Measurements from ENCODE around the gene APCDD1L.

Gene APCDD1L

DNA sequence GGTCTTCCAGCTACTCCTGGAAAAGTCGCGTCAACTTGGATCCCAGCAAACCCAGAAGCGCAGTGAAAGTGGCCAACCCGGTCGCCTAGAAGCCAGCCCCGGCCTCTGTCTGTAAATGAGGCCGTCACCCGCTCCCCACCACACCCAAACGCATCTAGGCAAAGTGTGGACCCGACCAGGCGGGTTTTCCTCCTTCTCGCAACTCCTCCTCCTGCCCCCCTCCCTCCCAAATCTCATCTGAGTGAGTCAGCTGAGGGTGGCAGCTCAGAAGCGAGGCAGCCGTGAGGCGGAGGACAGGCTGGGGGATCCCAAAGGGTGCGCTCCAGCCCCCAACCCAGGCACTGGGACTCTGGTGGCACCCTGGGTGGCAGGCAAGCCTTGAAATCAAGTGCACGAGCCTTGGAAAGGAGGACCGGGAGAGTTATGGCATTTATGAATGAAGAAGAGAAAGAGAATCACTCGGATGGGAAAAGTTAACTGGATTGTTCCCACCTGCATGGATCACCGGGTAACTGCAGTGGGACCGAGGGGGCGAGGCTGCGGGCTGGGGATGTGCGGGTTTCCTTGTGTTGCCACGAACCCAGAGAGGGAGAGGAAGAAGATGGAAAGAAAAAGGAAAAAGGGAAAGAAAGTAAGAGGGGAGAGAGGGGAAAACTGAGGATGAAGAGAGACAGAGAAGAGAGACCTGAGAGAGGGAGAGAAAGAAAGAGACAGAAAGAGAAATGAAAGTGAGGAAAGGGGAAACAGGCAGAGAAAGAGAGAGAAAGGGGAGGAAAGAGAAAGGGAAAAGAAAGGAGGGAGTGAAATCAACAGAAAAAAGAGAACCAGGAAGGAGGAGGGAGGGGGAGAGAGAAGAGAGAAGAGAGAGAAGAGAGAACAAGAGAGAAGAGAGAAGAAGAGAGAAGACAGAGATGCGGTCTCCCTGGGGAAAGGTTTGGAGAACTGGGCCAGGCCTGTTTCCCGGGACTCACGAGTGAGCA is at the start of gene APCDD1L:
APCDD1L (minus strand) TSS at position 167 of the 980 bp plus-strand sequence. CDS start 692 bp downstream, outside the sequence.
- DNase-seq (ENCODE audit: low read depth in 2 of 2): no peak

DNA sequence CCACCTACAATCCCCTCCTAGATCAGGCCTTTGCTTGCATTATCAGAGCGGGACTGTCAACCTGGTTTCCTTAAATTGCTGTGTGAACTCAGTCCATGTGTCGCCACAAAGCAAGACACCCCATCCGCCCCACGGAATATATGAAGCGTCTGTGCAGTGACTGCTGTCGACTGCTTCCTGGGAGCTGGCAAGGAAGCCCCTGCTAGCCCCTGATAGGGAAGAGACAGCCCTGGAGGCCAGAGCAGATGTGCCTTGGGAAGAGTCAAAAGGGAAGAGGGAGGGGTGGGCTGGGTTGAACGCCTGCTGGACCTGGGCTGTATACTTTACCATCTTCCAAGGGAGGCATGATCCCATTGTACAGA is 44.1 kb upstream of the APCDD1L start:
- no peak for DNase-seq (ENCODE audit: low read depth in 2 of 2)

DNA sequence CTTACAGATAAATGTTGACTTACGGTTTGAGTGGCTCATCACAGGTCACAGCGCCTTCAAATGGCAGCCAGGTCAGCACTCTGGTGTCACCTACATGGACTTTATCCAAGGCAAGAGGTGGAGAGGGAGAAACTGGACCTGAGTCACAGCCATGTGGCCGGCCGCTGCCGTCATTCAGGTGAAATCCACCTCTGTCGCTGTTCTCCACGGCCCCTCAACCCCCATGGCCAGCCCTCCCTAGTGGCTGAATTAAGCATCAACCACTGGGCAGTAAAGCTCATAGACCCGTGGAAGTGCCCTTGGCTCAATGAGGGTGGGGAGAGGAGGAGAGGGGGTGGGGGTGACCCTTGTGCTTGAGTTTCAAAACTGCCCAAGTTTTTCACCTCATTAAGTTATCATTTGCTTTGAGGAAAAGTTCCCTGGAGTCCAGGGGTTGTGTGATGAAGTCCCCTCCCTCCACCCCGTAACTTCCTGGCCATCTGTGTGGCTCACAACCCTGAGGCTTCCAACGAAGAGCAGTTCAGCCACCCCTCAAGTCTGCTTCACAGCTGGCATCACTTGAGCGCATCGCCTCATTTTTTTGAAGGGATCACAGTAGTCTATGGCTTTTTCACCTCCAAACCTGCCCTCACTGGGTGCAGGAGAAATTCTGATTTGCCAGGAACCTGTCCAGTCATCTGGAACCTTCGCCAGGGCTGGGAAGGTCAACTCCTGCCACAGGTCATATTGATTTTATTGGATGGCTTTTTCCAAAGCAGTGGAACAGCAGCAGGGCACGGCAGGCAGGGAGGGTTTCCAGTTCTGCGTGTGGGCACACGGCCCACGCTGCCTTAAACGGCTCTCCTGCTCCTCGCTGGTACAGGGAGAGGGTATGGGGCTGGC is 43.5 kb upstream of the APCDD1L start:
- no peak for DNase-seq (ENCODE audit: low read depth in 2 of 2)

DNA sequence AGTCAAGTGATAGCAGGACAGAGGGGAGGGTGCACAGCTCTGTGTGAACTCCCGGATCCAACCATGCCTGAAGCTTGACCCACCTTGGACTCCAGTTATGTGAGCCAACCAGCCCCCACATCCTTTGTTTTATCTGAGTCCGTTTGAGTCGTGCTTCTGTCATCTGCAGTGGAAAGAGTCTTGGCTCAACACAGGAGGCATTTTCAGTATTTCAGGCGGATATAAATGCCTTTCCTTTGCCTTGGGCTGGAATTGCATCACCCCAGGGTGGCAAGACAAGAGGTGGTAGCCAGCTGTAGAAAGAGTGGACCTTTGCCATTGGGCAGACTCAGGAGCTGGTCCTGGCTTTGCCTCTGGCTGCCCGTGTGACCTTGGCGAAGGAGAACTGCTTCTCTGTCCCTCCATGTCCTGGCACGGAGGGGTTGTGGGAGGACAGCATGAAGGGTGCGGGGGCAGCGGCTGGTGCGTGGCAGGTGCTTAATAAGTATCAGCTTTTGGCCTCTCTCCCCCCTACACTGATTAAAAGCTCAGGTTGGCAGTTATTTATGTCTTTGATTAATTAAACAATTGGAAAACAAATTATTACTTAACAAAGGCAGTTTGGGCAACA is 42.6 kb upstream of the APCDD1L start:
- DNase-seq (ENCODE audit: low read depth in 2 of 2): no peak

DNA sequence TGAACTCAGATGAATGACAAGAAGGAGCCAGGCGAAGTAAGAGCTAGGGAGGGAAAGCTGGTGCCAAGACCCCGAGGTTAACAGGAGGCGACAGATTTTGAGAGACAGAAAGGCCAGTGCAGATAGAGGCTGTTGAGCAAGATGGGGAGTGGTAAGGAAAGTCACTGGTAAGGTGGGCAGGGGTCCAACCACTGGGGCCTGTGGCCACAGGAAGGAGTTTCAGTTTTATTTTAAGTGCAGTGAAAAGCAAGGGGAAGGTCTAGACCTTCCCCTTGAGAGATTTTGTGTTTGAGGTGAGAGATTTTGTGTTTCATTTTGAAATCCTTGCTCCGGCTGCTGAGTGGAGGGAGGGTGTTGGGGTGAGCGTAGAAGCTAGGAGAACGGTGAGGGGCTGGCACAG is 41.8 kb upstream of the APCDD1L start:
- DNase-seq (ENCODE audit: low read depth in 2 of 2): no peak

DNA sequence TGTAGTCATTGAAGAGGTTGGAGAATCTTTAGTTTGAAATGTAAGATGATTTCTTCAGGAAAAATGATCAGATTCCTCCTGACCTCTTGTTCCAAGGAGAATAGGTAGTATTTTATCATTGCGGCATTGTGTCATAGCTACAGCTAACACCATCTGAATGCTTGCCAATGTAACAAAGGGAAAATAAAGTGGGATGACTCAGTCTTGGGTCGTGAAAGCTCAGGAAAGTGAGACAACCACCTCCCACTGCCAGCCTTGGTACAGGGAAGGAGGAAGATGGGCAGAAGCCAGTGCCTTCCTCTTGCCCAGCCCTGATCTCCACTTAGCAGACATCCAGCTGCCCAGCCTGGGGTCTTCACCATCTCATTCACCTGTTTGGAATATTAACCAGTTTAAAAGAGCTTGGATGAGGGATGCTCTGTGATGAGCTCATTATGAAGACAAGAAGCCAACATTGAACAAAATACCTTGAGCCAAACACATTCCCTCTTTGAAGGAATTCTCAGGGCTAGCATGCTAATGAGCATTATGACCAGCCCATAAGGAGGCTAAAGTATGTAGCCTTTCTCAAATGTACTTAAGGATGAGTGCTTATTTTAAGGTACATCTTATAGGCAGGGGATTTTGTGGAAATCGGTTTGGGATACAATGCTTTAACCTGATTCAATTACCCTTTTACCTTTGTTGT is 40.0 kb upstream of the APCDD1L start:
- DNase-seq (ENCODE audit: low read depth in 2 of 2): no peak

DNA sequence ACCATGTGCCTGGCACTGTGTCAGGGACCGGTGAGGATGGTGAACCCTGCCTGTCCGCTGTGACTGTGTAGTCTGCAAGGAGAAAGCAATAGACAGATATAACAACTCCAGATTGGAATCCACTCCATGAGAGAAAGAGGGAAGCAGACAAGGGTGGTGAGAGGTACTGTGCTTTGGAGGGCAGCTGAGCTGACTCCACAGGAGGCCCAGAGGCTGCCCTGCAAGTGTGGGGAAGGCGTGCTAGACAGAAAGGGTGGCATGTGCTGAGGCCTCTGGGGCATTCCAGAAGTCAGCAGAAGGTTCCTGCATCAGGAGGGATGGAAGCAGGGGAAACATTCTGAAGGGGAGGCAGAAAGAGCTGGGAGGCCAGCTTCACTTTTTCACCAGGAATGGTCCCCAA is 39.3 kb upstream of the APCDD1L start:
- no peak for DNase-seq (ENCODE audit: low read depth in 2 of 2)

DNA sequence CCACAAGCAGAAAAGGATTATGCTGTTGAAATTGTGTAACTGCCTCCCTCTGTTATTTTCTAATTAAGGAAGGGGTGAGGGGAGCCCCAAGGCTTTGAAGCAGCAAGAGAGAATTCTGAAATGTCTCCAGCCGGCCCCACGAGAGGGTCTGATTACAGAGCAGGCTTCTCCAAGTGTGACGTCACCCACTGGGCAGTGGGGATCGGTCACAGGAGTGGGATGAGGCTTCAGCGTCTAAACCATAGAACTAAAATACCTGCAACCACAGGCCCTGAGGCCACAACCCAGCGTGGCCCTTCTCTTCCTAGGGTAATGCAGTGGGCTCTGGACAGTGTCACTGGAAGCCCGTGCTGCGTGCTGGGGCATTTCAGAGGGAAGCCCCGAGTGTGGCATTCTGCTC is 38.6 kb upstream of the APCDD1L start:
- no peak for DNase-seq (ENCODE audit: low read depth in 2 of 2)

DNA sequence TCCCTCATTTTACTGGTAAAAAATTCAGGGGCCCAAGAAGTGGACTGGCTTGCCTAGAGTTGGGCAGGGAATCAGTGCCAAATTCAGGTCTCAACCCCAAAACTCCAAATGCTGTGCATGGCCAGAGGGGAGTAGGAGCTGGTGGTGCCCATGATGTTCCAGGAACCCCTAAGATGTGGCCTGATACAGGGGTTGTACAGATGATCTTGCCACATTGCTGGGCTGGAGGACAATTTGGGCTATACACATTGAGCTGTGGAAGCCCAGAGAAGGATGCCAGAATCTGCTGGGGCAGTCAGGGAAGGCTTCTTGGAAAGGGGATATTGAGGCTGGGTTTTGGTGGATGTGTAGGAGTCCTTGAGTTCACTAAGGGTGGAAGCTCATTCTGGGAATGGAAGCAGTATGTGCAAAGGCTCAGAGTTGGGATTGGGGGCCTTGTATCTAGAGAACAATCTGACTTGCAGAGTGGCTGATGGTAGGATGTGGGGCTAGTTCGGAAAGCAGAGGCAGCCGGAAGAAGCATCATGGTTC is 38.0 kb upstream of the APCDD1L start:
- DNase-seq (ENCODE audit: low read depth in 2 of 2): no peak

DNA sequence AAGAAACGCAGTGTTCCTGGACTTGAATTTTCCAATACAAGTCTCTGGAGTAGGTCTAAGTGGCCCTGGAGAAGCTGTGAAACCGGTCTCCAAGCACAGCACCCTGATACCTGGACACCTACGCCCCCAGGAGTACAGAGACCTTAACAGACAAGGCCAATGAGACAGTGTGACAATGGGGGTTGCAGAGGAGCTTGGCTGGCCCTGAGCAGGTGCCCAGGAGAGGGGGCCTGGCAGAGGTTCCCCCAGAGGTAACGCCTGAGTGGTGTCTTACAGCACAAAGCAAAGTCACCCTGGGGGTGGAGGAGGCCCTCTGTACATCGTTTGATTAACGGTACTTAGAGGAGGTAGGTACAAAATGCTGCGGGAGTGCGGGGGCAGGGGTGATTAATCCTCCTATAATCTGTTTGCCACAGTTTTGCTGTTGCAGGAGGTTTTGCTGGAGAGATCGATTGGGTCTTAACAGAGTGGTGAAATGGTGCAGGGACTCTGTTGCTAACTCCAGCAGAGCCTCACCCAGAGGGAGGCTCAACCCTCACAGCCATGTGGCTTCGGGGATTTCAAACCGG is 37.3 kb upstream of the APCDD1L start:
- no peak for DNase-seq (ENCODE audit: low read depth in 2 of 2)

DNA sequence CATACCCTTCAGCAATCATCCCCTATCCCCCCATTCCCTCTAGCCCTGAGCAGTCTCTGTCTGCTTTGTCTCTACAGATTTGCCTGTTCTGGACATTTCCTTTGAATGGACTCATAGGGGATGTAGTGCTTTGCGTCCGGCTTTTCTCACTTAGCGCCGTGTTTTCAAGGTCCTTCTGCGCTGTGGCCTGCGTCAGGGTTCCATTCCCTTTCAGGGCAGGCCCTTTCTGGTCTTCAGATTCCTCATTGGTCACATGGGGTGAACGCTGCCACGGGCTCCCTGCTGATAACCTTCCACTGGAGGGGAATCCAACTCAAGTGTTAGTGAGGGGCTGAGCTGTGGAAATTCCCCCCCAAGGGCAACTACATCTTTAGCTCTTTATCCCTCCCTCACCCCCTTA is 36.4 kb upstream of the APCDD1L start:
- DNase-seq (ENCODE audit: low read depth in 2 of 2): no peak

DNA sequence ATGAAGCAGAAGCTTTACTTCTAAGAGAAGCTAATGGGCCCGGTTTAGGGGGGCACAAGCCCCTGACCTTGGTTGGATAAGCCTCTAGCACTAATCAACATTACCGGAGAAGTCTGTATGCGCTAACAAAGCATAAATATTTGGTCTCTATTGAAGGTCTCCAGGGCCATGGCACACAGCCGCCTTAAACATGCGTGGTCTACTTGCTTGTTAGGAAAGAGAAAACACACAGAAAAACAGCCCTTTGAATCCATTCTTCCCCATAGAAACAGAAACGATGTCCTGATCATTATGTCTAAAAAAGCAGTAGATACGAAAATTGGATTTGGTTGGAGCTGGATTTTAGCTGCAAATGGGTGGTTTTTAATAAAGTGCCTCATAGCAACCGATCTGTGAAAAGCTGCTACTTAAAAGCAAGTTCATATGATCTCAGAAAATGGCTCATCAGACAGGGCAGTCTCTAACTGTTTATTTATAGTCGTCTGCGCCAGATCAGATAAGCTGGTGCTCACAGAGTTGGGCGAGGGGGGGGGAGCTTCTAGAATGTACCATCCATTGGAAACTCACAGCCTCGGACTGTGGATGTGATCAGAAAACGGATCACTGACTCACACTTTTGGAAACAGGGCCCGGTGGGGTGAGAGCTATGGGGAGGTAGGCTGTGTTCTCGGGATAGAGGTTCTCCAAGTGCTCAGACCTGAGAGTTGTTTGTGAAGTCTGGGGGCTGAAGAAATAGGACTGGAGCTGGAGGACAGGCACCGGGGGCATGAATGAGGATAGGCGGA is 35.3 kb upstream of the APCDD1L start:
- DNase-seq (ENCODE audit: low read depth in 2 of 2): no peak

DNA sequence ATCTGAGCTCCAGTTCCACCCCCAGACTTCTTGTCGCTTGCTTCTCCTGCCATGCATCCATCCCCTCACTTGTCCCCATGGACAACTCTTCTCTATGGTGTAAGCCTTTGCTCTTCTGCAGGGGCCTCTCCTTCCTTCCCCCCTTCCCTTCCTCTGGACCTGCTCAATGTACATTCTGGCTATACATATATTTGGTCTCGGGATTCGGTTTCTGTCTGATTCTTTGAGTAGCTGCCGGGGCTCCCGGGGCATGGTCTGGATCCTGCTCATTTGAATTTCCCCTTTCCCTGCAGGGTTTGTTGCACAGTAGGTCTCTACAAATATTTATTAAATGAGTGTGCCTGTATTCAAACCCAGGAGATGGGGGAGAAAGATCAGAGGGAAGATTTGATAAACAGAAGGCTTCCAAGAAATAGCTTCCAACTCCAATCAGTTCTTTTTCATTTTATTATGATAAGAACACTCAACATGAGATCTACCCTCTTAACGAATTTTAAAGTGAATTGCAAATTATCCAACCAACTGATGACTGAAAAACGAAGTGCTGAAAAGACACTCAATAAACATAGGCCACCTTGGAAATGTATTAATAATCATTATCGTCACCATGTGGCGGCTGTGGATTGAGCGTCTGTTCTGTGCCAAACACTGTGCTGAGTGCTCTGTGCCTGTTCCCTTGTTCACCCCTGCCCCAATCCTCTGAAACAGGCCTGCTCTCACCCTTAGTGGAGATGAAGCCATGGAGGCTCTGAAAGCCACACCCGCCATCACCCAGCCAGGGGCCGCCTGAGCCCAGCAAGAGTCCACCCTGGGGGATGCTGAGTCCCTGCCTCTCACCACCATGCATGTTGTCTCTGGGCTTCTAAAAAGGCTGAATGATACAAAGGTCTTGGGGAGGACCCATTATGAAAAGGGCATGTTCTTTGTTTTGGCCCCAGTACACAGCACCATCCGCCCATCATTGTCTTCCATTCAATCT is 34.3 kb upstream of the APCDD1L start:
- no peak for DNase-seq (ENCODE audit: low read depth in 2 of 2)

DNA sequence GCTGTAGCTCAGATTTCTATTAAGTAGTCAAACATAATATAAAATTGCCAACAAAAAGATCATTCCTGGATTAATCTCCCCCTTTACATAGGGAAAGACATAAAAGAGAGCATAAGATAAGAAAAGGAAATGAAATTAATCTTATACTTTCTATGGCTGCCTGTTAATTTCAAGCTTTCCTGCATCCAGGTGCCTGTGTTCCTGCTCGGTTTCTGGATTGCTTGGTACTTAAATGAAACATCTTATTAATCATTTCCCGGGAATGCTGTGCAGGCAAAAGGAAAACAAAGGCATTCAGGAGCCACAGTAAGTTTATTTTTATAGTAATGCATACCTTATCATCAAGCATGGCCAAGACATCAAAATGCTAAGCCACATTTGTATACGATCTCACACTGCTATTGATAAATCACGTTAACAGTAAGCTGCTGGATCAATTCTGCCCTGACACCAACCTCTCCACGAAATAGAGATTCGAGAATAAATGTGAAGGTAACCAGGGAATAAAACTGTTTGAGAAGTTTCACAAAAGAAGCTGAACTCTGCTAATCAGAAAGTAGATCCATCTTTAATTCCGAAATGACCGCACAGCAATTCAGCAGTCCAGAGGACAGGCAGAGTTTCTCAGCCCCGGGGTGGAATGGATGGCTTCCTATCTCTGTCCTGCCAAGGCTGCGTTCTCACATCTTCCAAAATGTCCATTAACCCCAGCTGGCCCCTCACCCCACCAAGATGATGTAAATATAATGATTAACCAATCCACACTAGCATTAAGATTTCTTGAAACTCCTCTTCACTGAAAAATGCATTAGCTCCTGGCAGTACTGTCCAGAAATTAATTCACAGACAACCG is 32.6 kb upstream of the APCDD1L start:
- no peak for DNase-seq (ENCODE audit: low read depth in 2 of 2)

DNA sequence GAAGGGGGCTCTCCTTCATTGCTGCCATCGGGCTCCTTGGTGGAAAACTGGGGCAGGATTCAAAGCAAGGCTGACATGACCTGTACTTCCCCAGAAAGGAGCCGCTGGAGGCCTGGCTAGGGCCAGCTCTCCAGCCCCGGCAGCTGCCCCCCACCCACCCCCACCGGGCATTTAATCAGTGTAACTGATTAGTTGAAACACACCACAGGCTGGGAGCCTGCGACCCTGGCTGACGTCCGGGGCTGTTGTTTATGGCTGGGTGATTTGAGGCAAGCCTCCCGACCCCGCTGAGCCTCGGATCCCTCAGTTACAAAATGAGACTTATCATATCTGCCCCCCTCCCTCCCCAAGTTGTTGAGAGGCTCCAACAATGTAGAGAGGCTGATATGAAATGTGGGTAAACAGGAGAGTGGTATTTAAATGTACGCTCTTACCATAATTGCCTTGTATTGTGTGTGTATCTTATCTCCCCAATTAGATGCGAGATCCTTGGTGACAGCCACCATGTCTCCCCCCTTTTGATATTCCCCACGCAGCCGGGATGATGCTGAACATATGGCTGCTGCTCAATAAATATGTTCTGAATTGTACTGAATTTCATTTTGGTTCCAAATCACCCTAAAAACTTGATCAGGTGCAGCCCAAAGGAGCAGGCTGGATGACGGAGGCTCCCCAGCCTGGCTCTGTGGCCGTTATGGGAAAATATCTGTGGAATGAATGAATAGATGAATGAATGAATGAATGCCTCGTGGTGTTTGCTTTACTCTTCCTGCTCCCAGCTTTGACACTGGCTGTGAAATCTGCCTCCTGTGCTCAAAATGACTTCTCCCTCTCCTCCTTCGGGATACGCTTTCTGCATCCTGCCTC is 31.8 kb upstream of the APCDD1L start:
- no peak for DNase-seq (ENCODE audit: low read depth in 2 of 2)

DNA sequence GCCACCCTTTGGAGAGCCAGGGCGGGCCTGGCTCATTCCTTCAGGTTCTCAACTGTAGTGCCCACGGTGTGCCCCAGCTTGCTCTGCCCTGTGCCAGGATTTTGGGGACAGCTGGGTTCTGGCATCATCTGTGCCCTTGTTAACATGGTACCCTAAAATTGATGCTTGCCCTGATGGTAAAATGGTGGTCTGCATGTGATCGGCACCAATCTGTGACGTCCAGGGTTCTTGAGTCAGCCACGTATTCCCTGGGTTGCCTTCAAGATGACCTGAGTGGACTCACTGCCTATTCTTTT is 31.2 kb upstream of the APCDD1L start:
- no peak for DNase-seq (ENCODE audit: low read depth in 2 of 2)

Data from stimulated activated CD4-positive, alpha-beta T cell treated with anti-CD3 and anti-CD28 coated beads, Interleukin-1b, Interleukin-23, amount 100 ng/mL, for 4 hours (primary cell).